Measurements from ENCODE around the gene NUB1.

Gene NUB1

GRCh38 chr7:151345576-151346469 lies 4.2 kb downstream of the NUB1 start:
- no peak for DNase-seq (ENCODE audit: low spot score)

DNA sequence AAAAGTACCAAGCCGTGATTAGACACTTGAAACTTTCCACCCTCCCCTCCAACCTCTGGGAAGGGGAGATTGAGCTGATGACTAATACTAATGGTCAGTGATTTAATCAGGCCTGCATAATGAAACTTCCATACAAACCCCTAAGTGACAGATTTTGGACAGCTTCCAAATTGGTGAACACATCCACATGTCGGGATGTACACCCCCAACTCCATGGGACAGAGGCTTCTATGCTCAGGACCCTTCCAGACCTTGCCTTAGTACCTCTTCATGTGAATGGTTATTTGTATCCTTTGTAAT lies 4.8 kb downstream of the NUB1 start:
- no peak for DNase-seq (ENCODE audit: low spot score)

GRCh38 chr7:151347200-151347599 lies 5.6 kb downstream of the NUB1 start:
- no peak for DNase-seq (ENCODE audit: low spot score)

DNA sequence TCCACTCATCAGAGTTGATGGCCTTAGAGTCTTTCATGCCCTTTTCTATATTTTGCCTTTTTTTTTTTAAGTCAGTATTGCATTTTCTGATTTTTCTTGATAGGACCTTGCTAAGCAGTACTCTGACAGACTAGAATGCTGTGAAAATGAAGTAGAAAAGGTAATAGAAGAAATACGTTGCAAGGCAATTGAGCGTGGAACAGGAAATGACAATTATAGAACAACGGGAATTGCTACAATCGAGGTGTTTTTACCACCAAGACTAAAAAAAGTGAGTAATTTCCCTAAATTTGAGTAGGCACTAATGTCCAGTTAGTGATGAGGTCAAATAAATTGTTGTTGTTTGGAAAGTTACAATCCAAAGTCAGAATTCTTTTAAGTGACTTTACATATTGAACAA lies 7.4 kb downstream of the NUB1 start:
- DNase-seq (ENCODE audit: low spot score) = no peak

GRCh38 chr7:151349507-151349853 lies 7.9 kb downstream of the NUB1 start:
- no peak for DNase-seq (ENCODE audit: low spot score)

DNA sequence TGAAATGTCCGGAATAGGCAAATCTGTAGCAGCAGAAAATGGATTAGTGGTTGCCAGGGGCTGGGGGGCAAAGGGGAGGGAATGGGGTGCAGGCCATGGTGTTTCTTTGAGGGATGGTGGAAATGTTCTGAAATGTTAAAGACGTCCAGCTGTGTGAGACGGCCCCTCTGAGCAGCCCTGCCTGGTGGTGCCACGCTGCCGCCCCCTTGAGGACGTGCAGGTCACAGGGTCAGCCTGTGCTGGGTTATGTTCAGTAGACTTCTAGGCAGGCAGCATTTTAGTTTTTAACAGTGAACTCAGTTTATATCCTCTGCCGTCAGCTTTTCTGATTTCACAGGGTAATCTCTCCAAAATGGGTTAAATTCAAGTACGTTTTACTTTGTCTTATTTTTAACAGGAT lies 9.4 kb downstream of the NUB1 start:
- DNase-seq (ENCODE audit: low spot score) = no peak

DNA sequence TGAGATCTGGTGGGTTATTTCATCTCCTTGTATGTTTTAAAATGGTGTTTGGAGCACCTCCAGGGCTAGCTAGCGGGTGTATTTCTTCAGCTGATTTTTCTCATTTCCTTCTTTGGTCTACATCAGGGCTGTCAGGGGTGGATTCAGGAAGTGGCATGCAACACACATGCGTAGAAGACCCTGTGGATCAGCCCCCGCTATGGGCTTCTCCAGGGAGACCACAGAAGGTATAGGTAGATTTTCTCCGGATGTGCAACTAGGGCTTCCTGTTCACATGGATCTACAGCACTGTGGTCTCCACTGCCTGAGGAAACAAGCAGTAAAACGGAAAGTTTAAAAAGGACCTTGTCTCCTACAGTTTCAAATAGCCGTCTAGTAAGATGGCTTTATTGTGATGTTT lies 10.4 kb downstream of the NUB1 start:
- DNase-seq (ENCODE audit: low spot score) = peak; percentile 75

DNA sequence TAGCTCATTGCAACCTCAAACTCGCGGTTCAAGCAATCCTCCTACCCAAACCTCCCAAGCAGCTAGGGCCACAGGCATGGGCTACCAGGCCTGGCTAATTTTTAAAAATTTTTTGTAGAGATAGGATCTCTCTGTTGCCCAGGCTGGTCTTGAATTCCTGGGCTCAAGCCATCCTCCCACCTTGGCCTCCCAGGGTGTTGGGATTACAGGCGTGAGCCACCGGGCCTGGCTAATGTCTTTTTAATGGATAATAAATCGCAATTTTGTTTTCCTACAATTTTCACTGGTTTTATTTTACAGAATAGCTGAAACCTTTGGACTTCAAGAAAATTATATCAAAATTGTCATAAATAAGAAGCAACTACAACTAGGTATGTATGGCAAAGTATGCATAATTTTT lies 10.9 kb downstream of the NUB1 start:
- DNase-seq (ENCODE audit: low spot score) = no peak

DNA sequence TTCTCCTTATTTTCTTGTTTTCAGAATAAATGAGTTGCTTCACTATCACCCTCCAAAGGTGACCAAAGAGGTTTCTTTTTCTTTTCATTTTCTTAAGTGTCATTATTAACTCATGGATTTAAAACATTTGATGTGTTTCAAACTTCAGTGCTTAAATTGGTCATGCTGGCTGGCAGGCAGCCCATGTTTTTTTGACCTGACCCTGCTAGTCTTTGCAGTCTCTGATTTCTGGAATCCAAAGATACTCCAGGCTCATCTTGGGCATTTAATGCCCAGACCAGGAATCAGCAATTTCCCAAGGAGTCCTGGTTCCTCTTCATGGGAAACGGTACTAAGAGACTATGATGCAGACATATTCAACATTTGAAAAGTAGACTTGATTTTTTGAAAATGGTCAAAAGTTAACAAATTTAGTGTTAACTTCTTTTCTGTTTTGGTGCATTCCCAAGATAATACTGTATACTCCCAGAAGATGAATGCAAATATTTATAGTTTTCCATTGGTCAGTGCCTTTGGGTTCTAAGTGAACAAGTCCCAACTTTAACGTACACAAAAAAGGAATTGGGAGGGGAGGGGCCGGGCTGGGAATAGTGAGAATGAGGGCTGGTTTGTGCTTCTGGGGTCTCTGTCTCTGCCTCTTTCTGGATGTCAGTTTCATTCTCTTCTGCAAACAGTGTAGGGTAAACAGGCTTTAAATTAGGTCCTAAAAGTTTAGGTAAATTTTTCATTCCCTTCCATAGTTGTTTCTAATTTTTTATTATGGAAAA lies 19.8 kb downstream of the NUB1 start:
- no peak for DNase-seq (ENCODE audit: low spot score)

- DNase-seq (ENCODE audit: low spot score) = no peak
These were observed 21.6 kb downstream of the NUB1 start for GRCh38 chr7:151363182-151363581.

GRCh38 chr7:151366166-151366879 lies 24.7 kb downstream of the NUB1 start:
- DNase-seq (ENCODE audit: low spot score) = no peak

- no peak for DNase-seq (ENCODE audit: low spot score)
These were observed 25.2 kb downstream of the NUB1 start for GRCh38 chr7:151366880-151367222.

GRCh38 chr7:151367284-151367683 lies 25.7 kb downstream of the NUB1 start:
- no peak for DNase-seq (ENCODE audit: low spot score)

DNA sequence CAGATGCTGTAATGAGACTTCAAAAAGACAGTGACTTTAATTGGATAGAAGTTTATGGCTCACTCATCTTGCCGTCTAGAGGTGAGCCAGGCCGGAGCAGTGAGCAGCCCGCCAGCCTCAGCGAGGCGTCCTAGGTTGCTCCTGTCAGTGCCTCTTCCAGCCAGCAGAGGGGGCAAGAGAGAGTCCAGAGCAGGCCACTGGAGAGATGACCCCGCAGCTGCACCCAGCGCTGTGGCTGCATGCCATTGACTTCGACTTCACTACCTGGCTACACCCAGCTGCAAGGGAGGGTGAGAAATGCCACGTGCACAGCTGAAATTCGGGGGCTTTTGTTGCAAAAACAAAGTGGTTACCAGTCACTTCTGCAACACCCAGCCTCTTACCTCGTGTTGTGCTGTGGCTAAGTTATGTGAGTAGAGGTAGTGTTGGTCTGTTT lies 26.5 kb downstream of the NUB1 start:
- DNase-seq (ENCODE audit: low spot score) = peak; percentile 70

DNA sequence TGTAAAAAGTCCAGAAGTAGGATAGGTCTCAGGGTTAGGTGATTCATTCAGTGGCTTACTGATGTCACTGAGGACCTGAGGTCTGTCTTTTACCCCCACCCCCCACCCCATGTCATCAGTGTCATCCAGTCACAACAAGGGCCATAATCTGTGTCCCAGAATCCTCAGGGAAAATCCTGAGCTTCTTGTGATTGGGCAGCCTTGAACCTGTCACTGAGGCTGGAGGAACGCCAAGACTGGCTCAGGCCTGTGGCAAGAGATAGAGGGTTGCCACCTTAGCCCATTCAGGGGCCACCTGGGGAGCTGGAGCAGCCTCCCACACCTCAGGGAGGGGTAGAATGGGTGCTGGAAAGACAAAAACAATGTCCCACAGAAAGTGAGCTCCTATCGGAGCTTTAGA lies 29.7 kb downstream of the NUB1 start:
- DNase-seq (ENCODE audit: low spot score) = no peak

- no peak for DNase-seq (ENCODE audit: low spot score)
These were observed 31.1 kb downstream of the NUB1 start for GRCh38 chr7:151372612-151373265.

GRCh38 chr7:151373599-151373998 lies 32.0 kb downstream of the NUB1 start:
- no peak for DNase-seq (ENCODE audit: low spot score)

GRCh38 chr7:151374139-151374538 lies 32.5 kb downstream of the NUB1 start:
- no peak for DNase-seq (ENCODE audit: low spot score)

DNA sequence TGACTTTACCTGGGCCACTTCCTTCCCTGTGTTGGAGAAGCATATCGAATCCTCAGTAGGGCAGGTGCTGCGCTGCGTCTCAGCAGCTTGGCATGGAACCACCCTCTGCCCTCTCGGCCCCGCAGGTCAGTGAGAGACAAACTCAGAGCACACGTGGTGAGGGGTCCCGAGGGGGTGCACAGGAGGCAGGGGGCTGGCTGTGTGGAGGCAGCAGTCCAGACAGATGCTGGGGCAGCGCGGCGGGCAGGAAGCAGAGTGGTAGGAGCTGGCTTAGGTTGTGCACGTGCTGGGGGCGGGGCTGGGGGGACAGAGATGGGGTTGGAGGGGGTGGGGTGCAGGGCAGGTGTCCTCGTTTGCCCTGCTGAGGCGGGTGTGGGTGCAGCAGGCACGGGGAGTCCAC lies 33.1 kb downstream of the NUB1 start:
- DNase-seq (ENCODE audit: low spot score) = no peak

GRCh38 chr7:151375530-151376217 lies 34.1 kb downstream of the NUB1 start:
- DNase-seq (ENCODE audit: low spot score) = no peak

- DNase-seq (ENCODE audit: low spot score) = no peak
These were observed 34.7 kb downstream of the NUB1 start for GRCh38 chr7:151376218-151376902.

Data from CD4-positive, alpha-beta T cell treated with Interleukin-6 at 100 ng/mL for 8 hours (primary cell).